M059J (cell line): Measurements from ENCODE around the gene KCTD13. TPM values are rescaled to one million over a fixed set of nuclear protein-coding genes. Genes with fewer than 3 reads are reported as not detected.
"Not testable (repeated sequence)": the region's sequence is repeated elsewhere in the genome, so short reads cannot be mapped to it uniquely, and the experiment has no call there.

Source experiments
- DNase-seq: peaks from one replicate; pipeline ENCODE4 v3.0.0-alpha.2; 2012; ENCODE audit warnings: low read depth
- total RNA-seq: library from RNA; depleted of rRNA; stranded (reverse); fragments of >200 nt; shearing (Covaris generic); gene quantifications from 2 replicates; pipeline ENCODE4 v1.2.3, GENCODE V29; 2014

KCTD13 gene
- total RNA-seq, 1 experiment from 2014 or later: 16.8 TPM

- DNase-seq: no peak
Measured at GRCh38 chr16:29877266-29877961, 48.6 kb downstream of the KCTD13 start.

- no peak for DNase-seq
Measured at GRCh38 chr16:29876594-29877249, 49.3 kb downstream of the KCTD13 start.

- no peak for DNase-seq
Measured at GRCh38 chr16:29876217-29876593, 49.8 kb downstream of the KCTD13 start.

GRCh38 chr16:29875206-29875605 is 50.8 kb downstream of the KCTD13 start:
- DNase-seq: no peak

GRCh38 chr16:29873319-29873718 is 52.7 kb downstream of the KCTD13 start:
- no peak for DNase-seq

GRCh38 chr16:29871822-29872546 is 54.0 kb downstream of the KCTD13 start:
- no peak for DNase-seq

GRCh38 chr16:29869067-29869466 is 57.0 kb downstream of the KCTD13 start:
- DNase-seq: not testable (repeated sequence)

GRCh38 chr16:29868396-29869009 is 57.5 kb downstream of the KCTD13 start:
- DNase-seq: no peak

GRCh38 chr16:29864205-29864604 is 61.8 kb downstream of the KCTD13 start:
- DNase-seq: no peak

- no peak for DNase-seq
Measured at GRCh38 chr16:29863669-29863984, 62.4 kb downstream of the KCTD13 start.

GRCh38 chr16:29862884-29863668 is 63.0 kb downstream of the KCTD13 start, which contains the start of gene CDIPT:
TSS of gene CDIPT (minus strand) at chr16:29863226. CDS start at chr16:29862857, 369 bp downstream.
- peak; percentile 92 for DNase-seq

GRCh38 chr16:29862383-29862883 is 63.6 kb downstream of the KCTD13 start:
- DNase-seq: peak; percentile 43

GRCh38 chr16:29860218-29860617 is 65.8 kb downstream of the KCTD13 start:
- no peak for DNase-seq

GRCh38 chr16:29858974-29859373 is 67.1 kb downstream of the KCTD13 start:
- no peak for DNase-seq

- no peak for DNase-seq
Measured at GRCh38 chr16:29858149-29858849, 67.7 kb downstream of the KCTD13 start.

GRCh38 chr16:29857133-29857760 is 68.8 kb downstream of the KCTD13 start:
- peak; percentile 84 for DNase-seq
